ENCODE measurements around the gene GNG12.

DNA sequence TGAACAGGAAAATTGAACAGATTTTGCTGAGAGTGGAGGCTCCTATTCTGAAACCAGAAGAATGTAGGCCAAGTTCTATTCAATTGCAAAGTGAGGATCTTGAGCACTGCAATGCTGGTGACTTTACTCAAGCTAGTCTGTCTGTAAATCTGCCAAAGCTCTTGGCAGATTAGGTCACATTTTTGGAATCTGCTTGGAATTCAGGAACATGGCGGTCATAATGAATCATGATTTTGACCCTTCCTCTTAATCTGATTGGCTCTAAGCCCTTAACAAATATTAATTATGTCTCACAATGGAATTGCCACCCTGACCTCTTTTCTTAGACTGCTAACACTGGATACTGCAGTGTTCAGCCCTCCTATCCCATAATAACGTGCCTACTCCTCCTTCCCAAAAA is 7.2 kb upstream of the GNG12 start:
- TF ChIP-seq, protein P1, sequence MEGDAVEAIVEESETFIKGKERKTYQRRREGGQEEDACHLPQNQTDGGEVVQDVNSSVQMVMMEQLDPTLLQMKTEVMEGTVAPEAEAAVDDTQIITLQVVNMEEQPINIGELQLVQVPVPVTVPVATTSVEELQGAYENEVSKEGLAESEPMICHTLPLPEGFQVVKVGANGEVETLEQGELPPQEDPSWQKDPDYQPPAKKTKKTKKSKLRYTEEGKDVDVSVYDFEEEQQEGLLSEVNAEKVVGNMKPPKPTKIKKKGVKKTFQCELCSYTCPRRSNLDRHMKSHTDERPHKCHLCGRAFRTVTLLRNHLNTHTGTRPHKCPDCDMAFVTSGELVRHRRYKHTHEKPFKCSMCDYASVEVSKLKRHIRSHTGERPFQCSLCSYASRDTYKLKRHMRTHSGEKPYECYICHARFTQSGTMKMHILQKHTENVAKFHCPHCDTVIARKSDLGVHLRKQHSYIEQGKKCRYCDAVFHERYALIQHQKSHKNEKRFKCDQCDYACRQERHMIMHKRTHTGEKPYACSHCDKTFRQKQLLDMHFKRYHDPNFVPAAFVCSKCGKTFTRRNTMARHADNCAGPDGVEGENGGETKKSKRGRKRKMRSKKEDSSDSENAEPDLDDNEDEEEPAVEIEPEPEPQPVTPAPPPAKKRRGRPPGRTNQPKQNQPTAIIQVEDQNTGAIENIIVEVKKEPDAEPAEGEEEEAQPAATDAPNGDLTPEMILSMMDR (conservative IDR thresholded peaks at IDR 0.05): no peak
- no peak for TF ChIP-seq ZFX (IDR thresholded peaks at IDR 0.05)

All from C4-2B (cell line).